Activated CD4-positive, alpha-beta T cell treated with anti-CD3 and anti-CD28 coated beads, Interleukin-2, amount 10 ng/mL, durations not matched to agents 24 days and 14 days (primary cell): ENCODE results near the gene MEN1. TPM values are rescaled to one million over a fixed set of nuclear protein-coding genes. Genes with fewer than 3 reads are reported as not detected.

Experiments used
- DNase-seq: peaks from one replicate; pipeline ENCODE4 v3.0.0; 2022
- H3K27ac Mint-ChIP-seq: one replicate; pipeline ENCODE4 v1.8.0; 2022; ENCODE audit warnings: mild to moderate bottlenecking, mixed read lengths
- H3K27me3 Mint-ChIP-seq: one replicate; pipeline ENCODE4 v1.8.0; 2022; ENCODE audit warnings: mixed read lengths
- H3K36me3 Mint-ChIP-seq: one replicate; pipeline ENCODE4 v1.8.0; 2022; ENCODE audit warnings: low read depth, mild to moderate bottlenecking, mixed read lengths
- H3K4me1 Mint-ChIP-seq: one replicate; pipeline ENCODE4 v1.8.0; 2021; ENCODE audit warnings: mixed read lengths
- H3K4me3 Mint-ChIP-seq: one replicate; pipeline ENCODE4 v1.8.0; 2022; ENCODE audit warnings: mild to moderate bottlenecking, moderate library complexity, mixed read lengths
- H3K9me3 Mint-ChIP-seq: one replicate; pipeline ENCODE4 v1.8.0; 2021; ENCODE audit warnings: mixed read lengths
- intact Hi-C: fragments of 100-400 bp; cut with micrococcal nuclease; formaldehyde crosslinking; loops from one replicate; pipeline ENCODE4 v1.15.1; 2023
- total RNA-seq: library from RNA; stranded (reverse); gene quantifications from 2 replicates; pipeline ENCODE4 v1.2.3, GENCODE V29; 2022

Gene MEN1
- total RNA-seq, 1 donor from 2014 or later: 36.7 TPM

GRCh38 chr11:64758330-64759079 is 51.8 kb downstream of the MEN1 start:
- no peak overlapping the region for H3K4me3 Mint-ChIP-seq
- no peaks in the 10 kb centered on the region for H3K27me3 Mint-ChIP-seq
- no peak overlapping the region for H3K27ac Mint-ChIP-seq
- DNase-seq: no peak
- no peaks in the 10 kb centered on the region for H3K9me3 Mint-ChIP-seq
- H3K36me3 Mint-ChIP-seq: peaks cover 22% of the 10 kb centered on the region
- H3K4me1 Mint-ChIP-seq: peaks cover 34% of the 10 kb centered on the region
- intact Hi-C loops: no loop called here

DNA sequence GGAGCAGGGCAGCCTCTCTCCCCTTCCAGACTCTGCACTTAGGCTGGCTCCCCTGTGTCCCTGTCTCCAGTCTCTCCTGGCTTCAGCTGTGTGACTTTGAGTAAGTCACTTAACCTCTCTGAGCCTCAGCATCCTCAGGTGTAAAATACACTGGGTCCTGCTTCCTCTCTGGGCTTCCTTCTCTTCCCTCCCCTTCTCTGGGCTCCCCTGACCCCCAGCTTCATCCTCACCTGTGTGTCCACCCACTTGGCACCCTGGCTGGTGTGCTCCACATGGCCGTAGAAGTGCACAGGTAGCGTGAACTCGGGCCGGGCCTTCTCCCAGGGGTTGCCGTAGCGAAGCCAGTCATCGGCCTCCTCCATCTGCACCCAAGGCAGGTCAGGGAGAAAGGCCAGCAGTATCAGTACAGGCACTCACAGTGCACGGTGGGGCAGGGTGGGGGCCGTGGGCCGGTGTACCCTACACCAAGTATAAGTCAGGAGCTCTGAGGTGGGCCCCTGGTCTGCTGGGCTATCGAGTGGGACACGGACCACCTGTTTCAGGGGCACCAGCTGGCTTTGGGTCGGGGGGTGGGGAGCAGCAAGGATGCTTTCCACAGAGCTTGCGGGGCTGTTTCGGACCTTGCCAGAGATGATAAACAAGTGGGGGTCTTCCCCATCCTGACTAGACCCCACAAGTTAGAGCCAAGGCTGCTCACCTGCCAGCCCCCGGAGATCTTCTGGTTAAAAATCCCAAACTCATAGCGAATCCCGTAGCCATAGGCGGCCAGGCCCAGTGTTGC is 52.6 kb downstream of the MEN1 start:
- no peak for DNase-seq
- no peaks in the 10 kb centered on the region for H3K9me3 Mint-ChIP-seq
- H3K4me3 Mint-ChIP-seq: no peak overlapping the region
- intact Hi-C loops: no loop called here
- peaks cover 28% of the 10 kb centered on the region for H3K4me1 Mint-ChIP-seq
- peaks cover 18% of the 10 kb centered on the region for H3K36me3 Mint-ChIP-seq
- no peaks in the 10 kb centered on the region for H3K27me3 Mint-ChIP-seq
- H3K27ac Mint-ChIP-seq: no peak overlapping the region

DNA sequence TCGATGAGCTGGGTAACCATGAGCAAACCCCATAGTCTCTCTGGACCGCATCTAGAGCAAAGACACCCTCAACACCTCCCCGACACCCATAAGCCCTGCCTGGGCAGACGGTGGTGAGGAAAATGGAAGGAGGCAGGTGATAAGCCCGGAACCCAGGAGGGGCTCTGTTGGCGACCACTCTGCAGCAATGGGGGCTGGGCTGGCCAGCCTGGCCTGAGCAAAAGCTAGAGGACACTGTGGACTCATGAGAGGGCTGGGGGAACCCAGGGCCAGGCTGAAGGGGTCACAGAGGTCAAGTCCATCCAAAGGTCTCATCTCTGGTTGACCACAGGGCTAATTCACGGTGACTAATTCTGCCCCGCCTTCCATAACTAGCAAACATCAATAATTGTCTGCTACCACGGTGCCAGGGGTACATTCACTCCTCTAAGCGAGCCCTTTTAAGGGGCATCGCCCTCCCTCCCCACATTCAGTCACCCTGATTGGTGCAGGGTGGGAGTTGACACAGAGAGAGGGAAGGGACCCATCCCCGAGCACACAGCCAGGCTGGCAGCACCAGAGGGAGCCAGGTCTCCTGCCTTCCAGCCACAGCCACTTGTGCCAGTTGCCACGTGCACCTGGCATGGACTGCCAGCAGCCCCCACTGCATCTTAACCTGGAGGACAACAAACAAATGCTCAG is 54.5 kb downstream of the MEN1 start:
- Mint-ChIP-seq H3K4me3 (no peak overlapping the region), H3K4me1 (peaks cover 15% of the 10 kb centered on the region), H3K36me3 (peaks cover 14% of the 10 kb centered on the region), H3K27ac (no peak overlapping the region), H3K9me3 (no peaks in the 10 kb centered on the region), H3K27me3 (no peaks in the 10 kb centered on the region)
- intact Hi-C loops: no loop called here
- DNase-seq: no peak

DNA sequence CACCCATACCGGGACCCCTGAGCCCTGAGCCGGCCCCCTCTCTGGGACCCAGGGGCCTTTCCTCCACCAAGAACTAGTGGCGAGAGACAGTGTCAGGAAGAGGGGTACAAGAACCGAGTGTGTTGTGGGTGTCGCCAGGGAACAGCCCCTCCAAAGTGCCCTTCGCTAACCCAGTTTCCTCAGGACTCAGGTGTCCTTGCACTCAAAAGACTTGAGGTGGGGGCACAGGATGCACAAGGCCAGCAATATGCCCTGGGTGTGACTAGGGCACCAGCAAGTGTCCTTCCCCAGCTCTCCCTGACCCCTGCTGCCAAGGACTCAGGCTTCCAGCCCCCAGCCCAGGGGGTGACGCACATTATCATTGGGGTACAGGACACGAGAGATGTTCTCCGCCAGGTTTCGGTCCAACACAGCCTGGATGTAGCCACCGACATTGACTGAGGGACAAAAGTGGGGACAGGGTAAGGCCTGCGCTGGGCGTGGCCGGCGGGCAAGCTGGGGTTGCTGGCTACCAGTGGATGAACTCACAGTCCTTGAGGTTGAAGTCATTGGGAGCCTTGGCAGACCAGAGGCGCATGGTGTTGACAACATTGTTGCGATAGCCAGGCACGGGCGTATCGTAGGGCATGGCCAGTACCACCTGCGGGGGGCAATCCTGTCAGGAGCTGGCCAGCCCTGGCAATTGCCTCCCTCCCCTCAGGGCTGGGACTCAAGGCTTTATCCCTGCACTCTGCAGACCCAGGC is 55.3 kb downstream of the MEN1 start:
- intact Hi-C loops: no loop called here
- DNase-seq: no peak
- Mint-ChIP-seq H3K27ac (no peak overlapping the region), H3K36me3 (peaks cover 18% of the 10 kb centered on the region), H3K4me1 (peaks cover 18% of the 10 kb centered on the region), H3K27me3 (no peaks in the 10 kb centered on the region), H3K9me3 (no peaks in the 10 kb centered on the region), H3K4me3 (no peak overlapping the region)

DNA sequence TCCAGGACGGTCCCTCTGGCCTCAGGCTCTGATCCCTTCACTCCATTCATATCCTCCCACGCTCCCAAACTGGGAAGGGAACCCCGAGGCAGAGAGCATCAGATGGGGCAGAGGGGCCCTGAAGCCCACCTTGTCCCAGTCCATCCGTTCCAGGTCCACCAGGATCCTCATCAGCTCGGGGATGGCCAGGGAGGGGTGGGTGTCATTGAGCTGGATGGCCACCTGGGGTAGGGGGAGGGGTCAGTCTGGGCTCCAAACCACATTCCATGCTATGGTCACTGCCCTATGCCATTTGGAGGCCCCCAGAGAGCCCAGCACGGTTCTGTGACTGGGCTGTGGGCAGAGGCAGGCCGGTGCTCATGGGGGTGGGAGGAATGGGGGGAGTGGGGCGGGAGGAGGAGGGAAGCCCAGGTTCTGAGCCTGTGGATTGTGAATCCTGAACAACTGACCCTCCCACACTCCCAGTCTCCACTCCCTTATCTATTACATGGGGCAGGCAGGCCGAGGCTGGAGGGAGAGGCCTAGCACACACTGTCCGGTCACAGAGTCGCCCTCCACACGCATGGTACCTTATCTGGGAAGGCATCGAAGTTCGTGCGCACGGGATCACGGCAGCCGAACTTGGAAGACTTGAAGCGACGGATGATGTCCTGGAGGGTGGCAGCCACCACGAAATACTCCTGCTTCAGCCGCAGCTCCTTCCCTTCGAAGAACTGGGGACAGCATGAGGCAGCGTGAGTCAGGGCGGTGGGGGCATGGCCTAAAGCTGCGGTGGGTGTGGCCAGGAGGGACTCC is 56.0 kb downstream of the MEN1 start:
- intact Hi-C loops: no loop called here
- no peaks in the 10 kb centered on the region for H3K27me3 Mint-ChIP-seq
- H3K4me1 Mint-ChIP-seq: peaks cover 14% of the 10 kb centered on the region

More for the DNA sequence above, 56.0 kb downstream of the MEN1 start:
- DNase-seq: no peak
- Mint-ChIP-seq H3K4me3 (no peak overlapping the region), H3K27ac (no peak overlapping the region), H3K9me3 (no peaks in the 10 kb centered on the region), H3K36me3 (peaks cover 18% of the 10 kb centered on the region)

Other genes with a start within 250 kb of the MEN1 start
- not detected in 2 replicates for gene SLC22A12, start 219.3 kb downstream of the MEN1 start, total RNA-seq
- 0.61 TPM in 1 of 2 replicates, not detected in the other for gene NRXN2, start 87.4 kb downstream of the MEN1 start, total RNA-seq
- 13.4 and 14.5 TPM in 2 replicates for gene RASGRP2, start 66.4 kb downstream of the MEN1 start, total RNA-seq
- 2.4 and 3.1 TPM in 2 replicates for gene PYGM, start 50.6 kb downstream of the MEN1 start, total RNA-seq
- gene SF1, start 32.0 kb downstream of the MEN1 start, total RNA-seq: 522 and 525 TPM in 2 replicates
- 63.5 and 67.3 TPM in 2 replicates for gene MAP4K2, start 7.3 kb downstream of the MEN1 start, total RNA-seq
- 0.05 TPM in 2 replicates for gene CDC42BPG, start 34.1 kb upstream of the MEN1 start, total RNA-seq
- gene EHD1, start 68.1 kb upstream of the MEN1 start, total RNA-seq: 93.0 and 101 TPM in 2 replicates
- 22.5 and 23.1 TPM in 2 replicates for gene ATG2A, start 106.7 kb upstream of the MEN1 start, total RNA-seq
- 11.4 and 16.7 TPM in 2 replicates for gene PPP2R5B, start 114.1 kb upstream of the MEN1 start, total RNA-seq
- not detected in 2 replicates for gene GPHA2, start 125.3 kb upstream of the MEN1 start, total RNA-seq
- gene MAJIN, start 161.6 kb upstream of the MEN1 start, total RNA-seq: 0.71 TPM in 1 of 2 replicates, not detected in the other
- gene BATF2, start 186.4 kb upstream of the MEN1 start, total RNA-seq: 0.09 TPM in 1 of 2 replicates, not detected in the other
- gene ARL2, start 203.6 kb upstream of the MEN1 start, total RNA-seq: 78.8 and 87.9 TPM in 2 replicates
- 15.9 and 17.9 TPM in 2 replicates for gene SNX15, start 216.9 kb upstream of the MEN1 start, total RNA-seq
- 16.3 and 18.0 TPM in 2 replicates for gene SAC3D1, start 230.7 kb upstream of the MEN1 start, total RNA-seq
- 12.5 and 13.0 TPM in 2 replicates for gene NAALADL1, start 248.0 kb upstream of the MEN1 start, total RNA-seq